Activated CD4-positive, alpha-beta T cell treated with anti-CD3 and anti-CD28 coated beads, Interleukin-2, amount 50 U/mL, for 24 hours (primary cell): ENCODE measurements around the gene PRDM7.
"Not testable (repeated sequence)": the region's sequence is repeated elsewhere in the genome, so short reads cannot be mapped to it uniquely, and the experiment has no call there.

Experiments
- DNase-seq, 2 donors: peaks; one replicate each; pipeline ENCODE4 v3.0.0-alpha.2; 2020; ENCODE audit warnings: low read depth in 1 of 2, low spot score in 1 of 2

Gene PRDM7

DNA sequence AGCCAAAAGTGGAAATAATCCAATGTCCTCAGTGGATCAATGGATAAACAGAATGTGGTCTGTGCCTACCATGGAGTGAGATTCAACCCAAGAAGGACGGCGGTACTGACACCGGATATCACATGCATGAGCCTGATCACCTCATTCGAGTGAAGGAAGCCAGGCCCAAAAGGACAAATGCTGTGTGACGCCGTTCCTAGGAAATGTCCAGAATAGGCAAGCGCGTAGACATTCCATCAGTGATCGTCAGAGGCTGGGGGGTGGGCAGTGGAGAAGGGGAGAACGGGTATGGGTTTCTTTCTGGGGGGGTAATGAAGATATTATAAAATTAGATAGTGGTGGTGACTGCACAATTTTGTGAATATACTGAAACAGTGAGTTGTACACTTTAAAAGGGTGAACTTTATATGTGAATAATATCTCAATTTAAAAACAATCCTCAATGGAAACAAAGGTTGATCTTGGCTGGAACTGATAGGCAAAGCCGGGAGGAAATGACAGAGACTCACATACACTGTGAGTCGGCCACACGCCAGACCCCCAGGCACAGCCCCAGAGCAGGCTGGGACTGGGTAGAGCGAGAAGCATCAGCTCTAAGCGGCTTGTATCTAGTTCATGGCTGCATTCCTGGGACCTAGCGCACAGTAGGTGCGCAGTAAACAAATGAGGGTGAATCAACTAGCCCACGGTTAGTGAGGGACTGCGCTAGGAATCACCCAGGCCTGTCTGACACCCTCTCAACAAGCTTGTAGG lies 61.4 kb downstream of the PRDM7 start:
- no peak for DNase-seq

DNA sequence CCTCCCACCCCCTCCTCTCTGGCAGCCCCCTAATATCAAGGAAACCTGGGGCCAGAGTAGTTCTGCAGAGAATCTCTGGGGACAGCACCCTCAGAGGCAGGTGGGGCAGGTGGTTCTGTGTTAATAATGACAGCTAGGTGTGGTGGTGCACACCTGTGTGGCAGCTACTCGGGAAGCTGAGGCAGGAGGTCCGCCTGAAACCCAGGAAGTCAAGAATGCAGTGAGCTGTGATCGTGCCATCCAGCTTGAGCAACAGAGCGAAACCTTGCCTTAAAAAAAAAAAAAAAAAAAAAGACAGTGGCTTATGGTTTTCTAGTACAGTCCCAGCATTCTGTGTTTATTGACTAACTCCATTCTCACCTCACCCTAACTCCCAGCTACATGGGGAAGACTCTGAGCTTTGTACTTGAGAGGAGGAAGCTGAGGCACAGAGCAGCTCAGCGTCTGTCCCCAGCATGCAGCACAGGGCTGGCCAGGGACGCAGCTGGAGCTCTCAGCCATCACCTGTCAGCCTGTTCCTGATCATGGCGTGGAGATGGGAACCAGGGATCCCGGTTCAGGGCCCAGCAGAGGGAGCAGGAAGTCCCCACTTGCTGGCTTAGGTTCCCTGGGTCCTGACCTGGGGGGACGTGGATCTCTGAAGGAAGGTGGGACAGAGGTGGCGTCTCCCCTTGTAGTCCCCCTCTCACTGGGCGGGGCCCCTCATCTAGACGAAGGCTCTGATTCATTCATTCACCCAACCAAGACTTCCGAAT lies 64.0 kb downstream of the PRDM7 start:
- no peak for DNase-seq

DNA sequence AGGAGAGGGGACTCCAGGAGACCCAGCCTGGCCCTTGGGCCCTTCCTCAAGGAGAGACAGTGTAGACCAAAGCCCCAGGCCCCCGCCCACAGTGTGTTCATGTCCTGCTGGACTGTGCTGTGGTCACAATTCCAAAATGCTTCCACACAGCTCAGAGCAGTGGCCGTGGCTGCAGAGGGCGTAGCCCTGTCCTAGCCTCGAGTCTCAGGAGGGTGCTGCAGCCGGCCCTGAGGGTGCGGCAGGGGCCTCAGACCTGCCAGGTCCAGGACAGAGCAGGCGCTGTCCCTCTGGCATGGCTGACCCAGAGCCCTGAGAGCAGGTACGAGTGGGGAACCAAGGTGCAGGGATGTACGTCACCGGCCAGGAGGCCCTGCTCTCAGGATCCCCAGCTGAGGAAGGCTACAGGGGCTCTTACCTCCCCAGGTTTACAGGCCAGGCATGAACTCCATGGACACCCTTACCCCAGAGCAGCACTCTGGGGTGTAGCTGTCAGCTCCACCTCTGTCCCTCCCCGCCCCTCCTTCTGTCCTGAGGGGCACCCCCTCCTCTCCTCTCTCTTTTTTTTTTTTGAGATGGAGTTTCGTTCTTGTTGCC lies 65.1 kb downstream of the PRDM7 start:
- no peak for DNase-seq

GRCh38 chr16:90011508-90011819 lies 65.7 kb downstream of the PRDM7 start:
- no peak for DNase-seq

- no peak for DNase-seq
These were observed 66.2 kb downstream of the PRDM7 start for GRCh38 chr16:90010676-90011507.

DNA sequence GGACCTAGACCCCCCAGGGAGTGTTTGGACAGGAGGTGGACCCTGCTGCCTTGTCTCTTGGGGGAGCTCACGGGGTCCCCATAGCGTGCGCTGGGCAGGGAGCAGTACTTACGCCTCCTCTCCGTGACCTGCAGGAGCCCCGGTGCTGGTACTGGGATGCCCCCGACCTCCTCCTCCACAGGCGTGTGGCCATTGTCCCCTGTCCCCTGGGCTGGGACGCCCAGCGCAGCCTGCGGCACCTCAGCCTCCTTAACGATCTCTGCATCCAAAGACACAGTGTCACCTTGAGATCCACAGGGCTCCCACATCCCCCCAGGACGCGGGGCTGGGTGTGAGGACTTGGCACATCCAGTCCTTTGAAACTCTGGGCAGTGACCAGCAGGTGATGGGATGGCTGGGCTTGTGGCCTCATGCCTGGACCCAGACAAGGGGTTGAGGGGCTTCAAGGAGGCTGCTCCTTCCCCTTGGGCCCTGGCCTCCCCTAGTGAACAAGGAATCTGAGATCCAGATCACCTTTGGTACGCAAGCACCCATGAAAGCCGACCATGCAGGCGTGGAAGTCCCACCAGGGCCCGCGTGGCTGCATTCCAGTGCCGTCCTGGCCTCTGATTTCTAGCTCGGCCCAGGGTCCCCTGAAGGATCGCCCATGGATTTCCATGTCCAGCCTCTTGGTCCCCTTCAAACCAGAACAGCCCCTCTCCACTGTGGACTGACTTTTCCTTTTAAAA lies 67.8 kb downstream of the PRDM7 start:
- DNase-seq: no peak

- peak; percentile 38 to 56 for DNase-seq
These were observed 68.4 kb downstream of the PRDM7 start for GRCh38 chr16:90008708-90009145.

DNA sequence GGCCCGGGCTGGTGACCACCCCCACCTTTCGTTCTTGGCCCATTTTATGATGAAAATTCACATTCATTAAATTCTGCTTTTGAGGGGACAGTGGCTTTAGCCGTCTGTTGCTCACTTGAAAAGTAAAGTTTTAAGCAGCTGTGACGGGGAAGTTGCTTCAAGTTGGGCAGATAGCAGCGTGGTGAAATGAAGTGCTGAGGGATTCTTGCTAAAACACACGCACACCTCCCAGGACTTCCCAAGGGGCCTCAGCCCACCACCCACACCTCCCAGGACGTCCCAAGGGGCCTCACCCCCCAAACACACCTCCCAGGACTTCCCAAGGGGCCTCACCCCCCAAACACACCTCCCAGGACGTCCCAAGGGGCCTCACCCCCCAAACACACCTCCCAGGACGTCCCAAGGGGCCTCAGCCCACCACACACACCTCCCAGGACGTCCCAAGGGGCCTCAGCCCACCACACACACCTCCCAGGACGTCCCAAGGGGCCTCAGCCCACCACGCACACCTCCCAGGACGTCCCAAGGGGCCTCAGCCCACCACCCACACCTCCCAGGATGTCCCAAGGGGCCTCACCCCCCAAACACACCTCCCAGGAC lies 69.4 kb downstream of the PRDM7 start:
- DNase-seq: not testable (repeated sequence)

DNA sequence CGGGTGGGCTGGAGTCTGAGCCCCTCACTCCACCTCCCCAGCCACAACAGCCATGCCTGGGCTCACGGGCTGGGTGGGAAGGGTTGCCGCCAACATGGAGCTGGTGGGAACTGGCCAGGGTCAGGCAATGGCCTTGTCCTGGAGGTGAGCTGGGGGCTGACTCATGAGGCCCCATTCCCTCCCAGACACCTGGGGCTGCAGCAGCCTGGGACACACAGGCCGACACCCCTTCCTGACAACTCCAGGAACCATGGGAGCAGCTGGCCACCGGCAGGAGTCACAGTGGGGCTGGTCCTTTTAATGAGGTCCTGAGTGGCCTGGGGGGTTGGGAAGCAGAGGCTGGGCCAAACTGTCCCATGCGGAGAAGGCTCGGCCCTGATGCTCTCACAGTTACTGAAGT lies 70.1 kb downstream of the PRDM7 start:
- DNase-seq: no peak
